ENCODE data around the gene XXYLT1.

DNA sequence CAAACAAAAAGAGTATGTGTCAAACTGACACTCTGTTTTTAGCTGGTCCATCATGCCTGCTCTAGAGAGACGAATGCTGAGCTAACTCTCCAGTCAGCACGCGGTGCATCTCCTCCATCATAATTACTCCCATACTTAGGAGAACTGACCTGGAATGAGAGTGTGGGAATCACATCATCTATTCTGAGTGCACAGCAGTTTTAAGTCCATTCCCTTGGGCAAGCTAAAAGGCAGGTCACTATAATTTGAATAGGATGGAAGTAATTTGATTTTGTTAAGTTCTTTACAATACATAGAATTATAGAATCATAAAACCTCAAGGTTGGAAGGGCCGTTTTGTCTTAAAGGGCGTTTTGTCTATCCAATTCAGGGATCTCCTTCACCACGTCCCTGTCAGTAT lies 251.6 kb downstream of the XXYLT1 start:
- TF ChIP-seq POLR2AphosphoS2 (IDR thresholded peaks at IDR 0.05; ENCODE audit: low read length), result no peak
- no peak for TF ChIP-seq CBFB (CRISPR knock-in tag; IDR thresholded peaks at IDR 0.05)
- TF ChIP-seq EP300 (IDR thresholded peaks at IDR 0.05; ENCODE audit: low read length), result no peak
- no peak for TF ChIP-seq FOXJ3 (CRISPR knock-in tag; IDR thresholded peaks at IDR 0.05)
- TF ChIP-seq ARNT (IDR thresholded peaks at IDR 0.05), result no peak
- no peak for TF ChIP-seq RAD21 (CRISPR knock-in tag; conservative IDR thresholded peaks at IDR 0.05 in 1 of 2, IDR thresholded peaks at IDR 0.05 in 1 of 2)
- no peak for TF ChIP-seq STAT5B (CRISPR knock-in tag; IDR thresholded peaks at IDR 0.05)
- no peak for TF ChIP-seq ESRRA (IDR thresholded peaks at IDR 0.05; ENCODE audit: borderline replicate concordance, low read depth)
- no peak for TF ChIP-seq DPF2 (IDR thresholded peaks at IDR 0.05)

All from K562 (cell line).